ENCODE measurements around the gene TCFL5.

The TCFL5 gene

DNA sequence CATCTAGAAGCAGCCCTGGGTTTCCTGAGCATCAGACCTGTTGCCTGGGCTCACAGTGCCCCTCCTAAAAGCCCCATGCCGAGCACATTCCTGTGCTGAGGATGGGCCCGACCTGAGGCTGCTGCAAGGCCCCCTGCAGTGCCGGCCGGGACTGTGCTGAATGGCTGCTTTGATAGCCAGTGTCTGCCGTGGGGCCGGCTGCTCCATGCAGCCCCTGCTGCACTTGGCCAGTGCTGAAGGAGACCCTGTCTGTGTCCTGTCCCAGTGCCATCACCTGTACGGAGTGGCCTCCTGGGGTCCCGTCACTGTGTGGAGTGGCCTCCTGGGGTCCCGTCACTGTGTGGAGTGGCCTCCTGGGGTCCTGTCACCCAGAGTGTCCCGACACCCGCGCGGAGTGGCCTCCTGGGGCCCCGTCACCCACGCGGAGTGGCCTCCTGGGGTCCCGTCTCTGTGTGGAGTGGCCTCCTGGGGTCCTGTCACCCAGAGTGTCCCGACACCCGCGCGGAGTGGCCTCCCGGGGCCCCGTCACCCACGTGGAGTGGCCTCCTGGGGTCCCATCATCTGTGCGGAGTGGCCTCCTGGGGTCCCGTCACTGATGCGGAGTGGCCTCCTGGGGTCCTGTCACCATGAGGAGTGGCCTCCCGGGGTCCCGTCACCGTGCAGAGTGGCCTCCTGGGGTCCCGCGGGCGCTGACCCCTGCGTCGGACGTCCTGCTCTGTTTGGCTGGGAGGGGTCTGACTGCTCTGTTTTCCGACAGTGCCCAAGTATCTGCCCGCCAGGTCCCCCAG lies 37.7 kb downstream of the TCFL5 start:
- no peak for DNase-seq (ENCODE audit: low read depth in 2 of 2)

DNA sequence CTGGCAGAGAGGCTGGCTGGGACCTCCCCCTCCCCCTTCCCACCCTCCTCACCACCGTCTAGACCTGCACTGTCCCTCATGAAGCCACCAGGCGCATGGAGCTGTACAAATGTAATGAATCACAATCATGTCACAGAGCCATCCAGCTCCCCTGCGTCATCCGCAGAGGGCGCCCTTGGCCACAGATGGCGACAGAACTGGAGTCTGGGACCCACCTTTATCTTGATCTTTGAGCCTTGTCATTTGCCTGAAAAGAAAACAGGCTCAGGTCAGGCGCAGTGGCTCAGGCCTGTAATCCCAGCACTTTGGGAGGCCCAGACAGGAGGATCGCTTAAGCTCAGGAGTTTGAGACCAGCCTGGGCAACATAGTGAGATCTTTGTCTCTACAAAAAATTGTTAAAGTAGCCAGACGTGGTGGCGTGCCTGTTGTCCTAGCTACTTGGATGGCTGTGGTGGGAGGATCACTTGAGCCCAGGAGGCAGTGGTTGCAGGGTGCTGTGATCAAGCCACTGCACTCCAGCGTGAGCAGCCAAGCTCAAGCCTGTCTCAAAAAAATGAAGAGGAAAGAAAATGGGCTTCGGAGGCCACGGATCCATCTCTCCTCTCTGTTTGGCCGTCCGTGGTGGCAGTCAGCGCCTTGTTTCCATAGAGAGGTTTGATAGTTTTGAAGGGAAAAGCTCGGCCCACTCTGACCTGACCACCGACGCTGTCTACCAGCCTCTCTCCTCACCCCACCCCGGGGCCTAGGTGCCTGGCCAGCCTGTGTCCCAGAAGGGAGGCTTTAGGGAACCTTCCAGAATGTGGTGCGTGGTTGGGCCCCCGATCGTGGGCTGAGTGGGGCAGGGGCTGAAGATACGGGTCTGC lies 38.6 kb downstream of the TCFL5 start:
- no peak for DNase-seq (ENCODE audit: low read depth in 2 of 2)

DNA sequence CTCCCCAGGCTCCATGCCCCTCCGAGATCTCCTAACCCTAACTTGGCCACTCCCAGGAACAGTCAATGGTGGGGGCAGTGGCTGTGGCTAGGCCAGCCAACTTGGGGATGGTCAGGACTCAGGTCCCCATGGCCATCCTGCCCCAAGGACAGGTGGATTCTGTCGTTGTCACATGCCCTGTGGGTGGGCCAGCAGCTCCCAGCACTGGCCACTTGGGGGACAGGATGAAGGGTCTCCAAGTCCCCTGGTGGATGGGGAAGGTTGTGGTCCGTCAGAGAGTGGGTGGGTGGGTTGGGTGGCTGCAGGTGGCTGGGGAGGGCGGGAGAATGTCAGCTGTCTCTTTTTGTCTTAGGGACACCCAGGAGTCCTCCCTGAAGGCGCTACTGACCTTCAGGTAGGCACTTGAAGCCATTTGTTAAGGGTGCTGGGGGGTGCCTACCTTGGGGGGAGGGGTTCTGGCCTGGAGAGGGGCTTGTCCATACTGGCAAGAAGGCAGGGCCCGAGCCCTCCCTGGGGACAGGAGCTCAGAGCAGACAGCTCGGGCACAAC lies 39.3 kb downstream of the TCFL5 start:
- no peak for DNase-seq (ENCODE audit: low read depth in 2 of 2)

DNA sequence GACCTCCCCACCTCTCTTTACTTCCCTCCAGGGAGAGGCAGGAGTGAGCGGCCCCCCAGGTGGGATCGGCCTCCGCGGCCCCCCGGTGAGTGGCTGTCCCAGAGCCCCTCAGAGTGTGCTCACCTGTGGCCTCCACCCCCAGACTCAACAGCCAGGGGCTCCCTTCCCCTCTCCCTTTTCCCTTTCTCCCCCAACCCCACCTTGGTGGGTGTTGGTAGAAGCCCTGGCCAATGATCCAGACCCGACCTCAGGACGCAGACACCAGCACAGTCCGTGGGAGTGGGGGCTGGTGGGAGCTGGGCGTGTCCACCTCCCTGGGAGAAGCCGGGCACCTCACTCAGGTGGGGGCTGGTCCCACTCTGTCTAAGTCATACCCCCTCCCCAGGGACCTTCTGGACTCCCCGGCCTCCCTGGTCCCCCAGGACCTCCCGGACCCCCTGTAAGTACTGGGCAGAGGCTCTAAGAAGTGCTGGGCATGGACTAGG lies 39.9 kb downstream of the TCFL5 start:
- no peak for DNase-seq (ENCODE audit: low read depth in 2 of 2)

DNA sequence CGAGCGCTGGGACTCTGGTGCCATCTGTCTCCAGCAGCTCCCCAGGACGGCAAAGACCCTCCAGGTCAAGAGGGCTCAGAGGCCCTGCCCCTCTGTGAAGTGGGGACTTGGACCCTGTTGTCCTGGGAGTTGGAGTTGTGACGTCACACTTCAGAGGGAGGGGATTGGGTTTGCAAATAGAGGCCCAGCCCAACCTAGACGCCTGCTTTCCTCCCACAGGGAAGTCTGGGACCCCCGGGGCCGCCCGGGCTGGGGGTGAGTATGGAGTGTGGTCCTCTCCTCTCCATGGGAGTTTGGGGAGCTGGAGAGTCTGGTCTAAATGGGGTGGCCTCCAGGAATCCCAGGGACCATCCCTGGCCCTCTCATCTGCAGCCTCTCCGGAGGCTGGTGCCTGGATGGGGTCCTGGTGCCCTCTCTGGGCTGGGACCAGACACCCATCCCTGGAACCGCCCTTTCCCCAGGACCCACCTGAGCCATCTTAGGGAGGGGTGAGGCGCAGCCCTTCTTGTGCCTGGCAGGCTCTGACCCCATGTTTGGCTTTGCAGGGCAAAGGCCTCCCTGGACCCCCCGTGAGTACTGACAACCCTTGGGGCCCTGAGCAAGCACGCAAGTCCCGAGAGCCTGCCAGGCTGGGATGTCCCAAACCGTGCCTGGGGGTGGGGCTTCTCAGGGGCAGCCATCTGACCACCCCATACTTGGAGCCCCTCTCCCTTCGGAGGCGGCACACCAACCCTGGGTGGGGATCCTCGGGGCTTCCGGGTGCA lies 40.5 kb downstream of the TCFL5 start:
- DNase-seq (ENCODE audit: low read depth in 2 of 2): no peak

DNA sequence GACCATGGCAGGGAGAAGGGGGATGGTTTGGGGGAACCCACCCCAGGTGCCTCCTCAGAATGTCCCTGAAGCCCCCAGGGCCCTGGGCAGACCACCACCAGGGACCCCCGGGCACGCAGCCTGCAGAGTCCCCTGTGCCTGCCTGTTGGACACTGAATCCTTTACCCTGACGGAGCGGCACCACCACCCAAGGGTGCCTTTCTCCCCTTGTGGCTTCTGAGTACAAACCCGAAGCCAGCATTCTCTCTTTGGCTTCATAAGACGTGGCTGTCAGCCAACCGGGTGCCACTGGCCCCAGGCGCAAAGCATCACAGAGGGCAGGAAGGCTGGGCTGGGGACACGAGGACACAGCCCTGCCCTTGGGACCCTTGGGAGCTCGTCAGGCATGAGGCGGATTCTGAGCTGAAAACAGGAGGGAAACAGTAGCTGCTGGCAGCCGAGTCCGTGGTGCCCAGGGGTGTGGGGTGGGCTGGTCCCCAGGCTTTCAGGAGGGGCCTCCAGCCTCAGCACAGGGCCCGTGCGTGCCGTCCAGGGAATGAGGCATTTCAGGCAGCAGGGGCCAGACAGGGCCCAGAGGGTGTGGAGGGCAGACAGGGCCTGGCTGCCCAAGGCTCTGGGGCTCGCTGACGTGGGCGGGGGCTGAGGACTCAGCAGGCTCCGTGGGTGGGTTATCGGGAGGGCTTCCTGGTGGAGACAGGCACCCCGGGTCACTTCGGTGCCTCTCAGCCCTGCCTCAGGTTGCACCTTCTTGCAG lies 41.2 kb downstream of the TCFL5 start:
- no peak for DNase-seq (ENCODE audit: low read depth in 2 of 2)

DNA sequence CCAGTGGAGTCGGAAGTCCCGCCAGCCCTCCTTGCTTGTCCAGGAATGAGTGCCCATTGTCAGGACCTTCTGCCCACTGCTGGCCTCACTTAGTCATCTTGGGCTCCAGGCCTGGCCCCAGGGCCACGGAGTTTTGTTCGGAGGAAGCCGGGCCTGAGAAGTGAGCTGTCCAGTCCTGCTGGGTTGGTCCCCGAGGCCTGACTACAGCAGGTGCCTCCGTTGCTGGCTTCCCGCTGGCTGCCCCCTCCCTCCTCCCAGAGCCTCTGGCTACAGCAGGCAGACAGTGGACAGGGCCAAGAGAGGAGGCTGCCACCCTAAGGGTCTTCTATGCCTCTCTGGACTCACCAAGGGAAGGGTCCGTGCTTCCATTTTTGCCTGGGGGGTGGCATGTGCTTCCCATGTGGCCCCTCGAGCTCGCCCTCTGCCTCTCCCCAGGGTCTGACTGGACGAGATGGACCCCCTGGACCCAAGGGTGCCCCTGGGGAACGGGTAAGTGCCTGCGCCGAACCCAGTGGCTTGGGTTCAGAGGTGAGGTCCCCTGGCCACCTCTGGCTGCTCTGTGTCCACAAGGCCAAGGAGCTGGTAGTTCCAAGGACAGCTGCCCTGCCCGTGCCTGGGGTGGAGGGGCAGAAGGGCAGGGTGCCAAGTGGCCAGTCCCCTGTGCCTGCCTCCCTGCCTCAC lies 42.0 kb downstream of the TCFL5 start:
- no peak for DNase-seq (ENCODE audit: low read depth in 2 of 2)

DNA sequence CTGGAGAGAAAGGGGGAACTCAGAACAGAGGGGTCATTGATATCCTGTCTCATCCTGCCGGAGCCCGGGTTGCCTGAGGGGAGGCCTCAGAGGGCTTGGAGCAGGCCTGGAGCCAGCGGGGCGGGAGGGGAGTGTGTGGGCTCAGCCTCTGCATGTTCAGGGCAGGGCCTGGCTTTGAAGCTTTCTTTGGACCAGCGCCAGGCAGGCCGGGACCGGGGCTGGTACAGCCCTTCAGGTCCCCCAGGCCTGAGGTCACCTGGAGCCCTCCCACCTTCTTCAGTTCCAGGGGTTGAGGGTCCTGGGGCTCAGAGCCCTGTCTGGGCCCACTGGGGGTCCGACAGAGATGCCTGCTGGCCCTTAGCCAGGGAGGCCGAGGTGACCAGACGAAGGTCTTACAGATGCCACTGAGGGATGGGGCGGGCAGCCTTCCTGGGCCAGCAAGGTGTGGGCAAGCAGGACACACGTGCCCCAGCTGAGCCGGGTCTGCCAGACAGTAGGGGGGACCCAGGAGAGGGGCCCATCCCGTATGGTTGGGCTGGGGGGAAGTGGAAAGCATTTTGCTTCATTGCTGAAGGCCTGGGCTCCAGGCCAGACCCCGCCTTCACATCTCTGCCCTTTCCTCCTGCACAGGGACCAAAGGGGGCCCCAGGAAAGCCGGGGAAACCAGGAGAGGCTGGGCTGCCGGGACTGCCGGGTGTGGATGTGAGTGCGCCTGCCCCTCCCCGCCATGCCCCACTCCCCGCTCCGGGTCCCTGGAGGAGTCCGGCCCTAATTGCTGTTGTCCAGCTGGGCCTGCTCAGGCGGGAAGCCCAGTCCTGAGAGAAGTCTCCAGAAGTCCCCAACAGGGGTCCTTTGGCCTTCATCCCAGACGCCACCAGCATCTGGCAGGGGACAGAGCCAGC lies 42.8 kb downstream of the TCFL5 start:
- DNase-seq (ENCODE audit: low read depth in 2 of 2): no peak

DNA sequence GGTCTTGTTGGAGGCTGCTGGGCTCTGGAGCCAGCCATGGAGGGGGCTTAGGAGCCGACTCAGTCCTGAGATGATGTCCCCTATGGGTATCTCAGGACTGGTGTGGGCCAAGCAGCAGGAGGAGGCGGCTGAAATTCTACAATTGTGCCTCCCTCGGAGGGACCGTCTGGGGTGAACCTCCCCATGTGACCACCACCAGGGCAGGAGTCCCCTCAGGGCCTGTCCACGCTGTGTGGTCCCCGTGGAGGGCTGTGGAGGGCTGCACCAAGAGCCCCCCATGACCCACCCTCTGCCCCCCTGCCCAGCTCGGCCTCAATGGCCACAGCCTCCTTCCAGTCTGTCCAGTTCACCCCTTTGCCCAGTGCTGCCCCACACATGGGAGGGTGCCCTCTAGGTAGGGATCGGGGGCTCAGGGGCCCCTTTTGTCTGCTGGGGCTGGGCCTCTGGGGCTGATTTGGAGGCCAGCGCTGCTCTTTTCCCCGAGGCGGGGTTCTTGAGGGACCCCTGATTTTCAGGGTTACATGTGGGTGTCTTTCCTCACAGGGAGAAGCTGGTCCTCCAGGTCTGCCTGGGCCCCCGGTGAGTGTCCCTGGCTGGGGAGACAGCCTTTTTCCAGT lies 43.5 kb downstream of the TCFL5 start:
- no peak for DNase-seq (ENCODE audit: low read depth in 2 of 2)

DNA sequence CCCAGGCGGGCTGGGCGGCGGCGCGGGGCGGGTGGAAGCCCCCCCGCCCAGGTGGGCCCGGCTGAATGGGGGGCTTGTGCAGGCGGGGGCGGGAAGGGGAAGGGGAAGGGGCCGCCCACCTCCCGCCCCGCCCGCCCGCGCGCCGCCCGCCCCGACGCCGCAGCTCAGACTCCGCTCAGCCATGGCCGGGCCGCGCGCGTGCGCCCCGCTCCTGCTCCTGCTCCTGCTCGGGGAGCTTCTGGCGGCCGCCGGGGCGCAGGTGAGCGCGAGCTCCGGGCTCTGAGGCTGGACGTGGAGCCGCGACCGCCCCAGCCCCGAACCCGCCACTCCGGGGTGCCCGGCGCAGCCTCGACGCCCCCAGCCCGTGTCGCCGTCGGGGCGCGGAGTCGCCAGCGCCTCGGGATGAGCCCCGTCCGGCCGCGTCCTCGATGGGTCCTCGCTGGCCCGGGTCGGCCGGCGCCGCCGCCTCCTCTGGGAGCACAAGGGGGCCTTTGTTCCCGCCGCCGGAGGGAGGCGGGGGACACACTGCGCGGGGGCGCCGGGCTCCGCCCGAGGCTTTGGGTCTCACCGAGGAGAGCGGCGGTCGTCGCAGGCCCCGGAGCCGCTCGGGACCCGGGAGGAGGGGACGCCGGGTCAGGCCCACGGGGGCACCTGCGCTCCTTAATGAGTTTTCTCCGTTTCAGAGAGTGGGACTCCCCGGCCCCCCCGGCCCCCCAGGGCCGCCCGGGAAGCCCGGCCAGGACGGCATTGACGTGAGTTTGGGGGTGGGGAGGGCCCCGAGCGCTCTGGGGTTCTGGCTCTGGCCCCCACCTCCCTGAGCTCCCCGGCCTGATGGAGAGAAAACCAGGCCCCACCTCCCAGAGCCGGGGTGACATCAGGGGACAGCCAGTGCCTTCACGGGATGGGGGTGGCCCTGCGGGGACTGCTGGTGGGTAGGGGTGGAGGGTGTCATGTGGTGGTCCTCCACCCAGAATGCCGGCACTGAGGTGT lies 44.4 kb downstream of the TCFL5 start, which contains the start of gene COL9A3:
Gene COL9A3, plus strand, starts transcription at position 167 of the 990 bp plus-strand sequence. Its CDS starts 15 bp downstream, at position 182.
- DNase-seq (ENCODE audit: low read depth in 2 of 2): no peak

DNA sequence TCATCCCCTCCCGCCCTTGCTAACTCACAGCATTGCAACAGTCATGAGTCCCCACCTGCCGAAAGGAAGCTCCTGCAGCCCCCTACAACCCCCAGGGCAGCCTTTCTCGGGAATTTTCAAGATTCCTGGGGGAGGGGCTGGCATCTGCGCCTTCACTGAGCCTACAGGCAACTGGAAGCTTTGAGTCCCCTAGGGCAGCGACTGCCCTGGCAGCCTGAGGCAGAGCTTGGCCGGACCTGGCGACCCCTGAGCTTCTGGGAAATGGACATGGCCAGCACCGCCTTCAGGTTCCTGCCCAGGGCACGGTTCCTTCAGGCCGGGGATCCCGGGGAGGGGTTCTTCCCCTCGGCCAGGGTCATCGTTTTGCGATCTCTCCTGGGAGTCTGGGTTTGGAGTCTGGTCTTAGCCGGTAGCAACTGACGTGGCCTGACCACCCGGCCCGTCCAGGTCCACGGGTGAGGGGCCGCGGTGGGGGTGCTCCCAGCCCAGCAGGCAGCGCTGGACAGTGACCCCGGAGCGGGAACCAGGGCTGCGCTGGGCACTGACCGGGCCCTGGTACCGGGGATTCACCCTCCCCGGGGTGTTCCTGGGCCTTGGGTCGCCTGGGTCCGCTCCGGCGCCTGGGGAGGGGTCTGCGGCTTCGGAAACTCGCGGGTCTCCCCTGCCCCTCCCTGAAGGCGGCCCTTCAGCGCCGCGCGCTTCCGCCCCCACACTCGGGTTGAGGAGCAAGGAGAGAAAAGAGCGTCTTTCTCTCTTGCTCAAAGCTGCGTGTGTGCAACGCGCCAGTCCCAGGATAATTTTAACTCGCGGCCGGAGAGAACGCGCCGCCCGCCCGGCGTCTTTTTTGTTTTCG lies 45.4 kb downstream of the TCFL5 start:
- no peak for DNase-seq (ENCODE audit: low read depth in 2 of 2)

DNA sequence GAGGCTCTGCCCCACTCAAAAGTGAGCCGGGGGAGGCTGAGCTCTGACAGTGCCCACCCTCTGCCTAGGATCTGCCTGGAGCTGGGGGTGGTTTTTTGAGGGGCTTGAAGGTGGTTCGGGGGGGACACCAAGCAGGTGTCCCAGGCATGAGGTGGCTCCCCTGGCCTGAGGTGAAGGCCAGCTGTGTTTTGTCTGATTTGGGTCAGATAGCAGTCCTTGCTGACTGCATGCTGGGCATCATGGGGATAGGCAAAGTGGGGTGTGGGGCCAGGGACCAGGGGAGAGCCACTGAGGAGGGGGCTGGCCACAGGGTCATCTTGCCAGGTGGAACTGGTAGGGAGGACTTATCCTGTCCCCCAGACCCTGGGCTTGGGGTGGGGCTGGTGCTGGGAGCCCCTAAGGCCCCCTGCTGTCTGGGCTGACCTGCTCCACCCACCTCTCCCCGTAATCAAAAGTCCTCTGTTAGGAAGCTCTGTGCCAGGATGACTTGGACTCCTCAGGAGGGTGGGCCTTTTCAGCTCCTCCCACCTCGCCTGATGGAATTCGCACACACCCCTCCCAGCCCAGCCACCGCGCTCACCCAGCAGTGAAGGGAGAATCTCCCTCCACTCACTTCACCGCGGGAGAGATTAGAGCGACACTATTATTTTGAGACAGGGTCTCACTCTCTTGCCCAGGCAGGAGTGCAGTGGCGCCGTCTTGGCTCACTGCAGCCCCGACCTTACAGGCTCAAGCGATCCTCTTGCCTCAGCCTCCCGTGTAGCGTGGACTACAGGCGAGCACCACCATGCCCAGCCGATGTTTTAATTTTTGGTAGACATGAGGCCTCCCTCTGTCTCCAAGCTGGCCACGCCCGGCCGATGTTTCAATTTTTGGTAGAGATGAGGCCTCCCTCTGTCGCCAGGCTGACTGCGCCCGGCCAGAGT lies 46.3 kb downstream of the TCFL5 start:
- no peak for DNase-seq (ENCODE audit: low read depth in 2 of 2)

DNA sequence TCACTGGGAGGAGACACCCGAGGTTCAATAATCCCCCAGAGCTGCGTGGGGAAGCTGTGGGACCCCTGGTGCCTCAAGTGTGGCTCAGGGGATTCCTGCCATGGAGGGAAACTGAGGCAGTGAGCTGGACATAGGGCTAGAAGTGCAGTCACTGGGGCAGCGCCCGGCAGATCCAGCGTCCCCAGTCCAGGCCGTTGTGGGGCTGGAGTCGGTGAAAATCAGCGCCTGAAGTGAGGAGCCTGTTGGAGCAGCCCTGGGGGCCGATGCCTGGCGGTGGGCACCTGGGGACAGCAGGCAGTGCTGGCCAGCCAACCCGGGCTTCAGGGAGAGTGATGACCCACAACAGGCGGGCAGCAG lies 46.9 kb downstream of the TCFL5 start:
- no peak for DNase-seq (ENCODE audit: low read depth in 2 of 2)

DNA sequence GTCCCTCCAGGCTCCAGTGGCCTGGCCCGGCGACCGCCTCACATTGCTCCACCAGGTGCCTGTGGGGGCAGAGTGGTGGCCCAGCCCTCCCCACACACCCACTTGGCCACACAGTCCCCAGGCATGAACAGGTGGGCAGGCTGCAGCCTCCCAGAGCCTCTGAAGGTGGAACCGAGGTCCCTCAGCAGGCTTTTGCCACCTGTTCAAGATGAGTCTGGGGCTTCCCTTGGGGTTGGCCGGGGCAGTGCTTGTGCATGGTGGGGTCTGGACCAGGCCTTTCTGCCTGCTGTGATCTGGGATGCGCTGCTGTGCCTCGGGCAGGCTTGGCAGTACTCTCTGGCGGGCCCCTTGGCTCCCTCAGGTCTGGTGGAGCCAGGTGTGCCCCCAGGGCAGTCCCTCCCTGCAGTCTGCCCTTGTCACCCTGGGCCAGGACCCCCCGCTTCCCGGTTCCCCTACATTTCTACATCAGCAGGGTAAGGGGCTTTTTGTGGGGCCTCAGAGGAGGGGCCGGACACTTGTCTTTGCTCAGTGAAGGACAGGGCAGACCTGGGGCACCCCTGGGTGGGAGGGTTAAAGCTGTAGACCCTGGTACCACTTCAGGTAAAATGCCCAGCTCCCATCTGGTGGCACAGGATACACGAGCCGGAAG lies 47.4 kb downstream of the TCFL5 start:
- DNase-seq (ENCODE audit: low read depth in 2 of 2): no peak

DNA sequence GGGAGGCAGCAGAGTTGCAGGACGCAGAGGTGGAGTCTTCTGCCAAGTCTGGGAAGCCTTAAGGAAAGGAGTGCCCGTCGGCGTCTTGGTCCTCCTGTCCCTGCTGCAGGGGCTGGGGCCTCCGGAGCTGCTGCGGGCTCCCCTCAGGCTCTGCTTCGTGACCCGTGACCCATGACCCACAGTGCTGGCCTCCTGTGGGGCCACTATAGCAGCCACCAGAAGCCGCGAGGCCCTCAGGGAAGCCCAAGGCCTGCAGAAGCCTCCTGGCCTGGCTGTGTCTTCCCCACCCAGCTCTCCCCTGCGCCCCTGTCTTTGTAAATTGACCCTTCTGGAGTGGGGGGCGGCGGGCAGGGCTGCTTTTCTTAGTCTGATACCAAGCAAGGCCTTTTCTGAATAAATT lies 48.0 kb downstream of the TCFL5 start:
- DNase-seq (ENCODE audit: low read depth in 2 of 2): no peak

All from stimulated activated CD8-positive, alpha-beta memory T cell treated with anti-CD3 and anti-CD28 coated beads, Interleukin-15, amount 100 ng/mL, for 4 hours (primary cell).